ENCODE results near the gene UBE3A. TPM values are rescaled to one million over a fixed set of nuclear protein-coding genes. Genes with fewer than 3 reads are reported as not detected.

The UBE3A gene
- polyA plus RNA-seq, 2 of the 4 experiments (the other 2 are of a cell fraction) = 22.3 to 42.2 TPM

GRCh38 chr15:25287823-25288222 is 151.0 kb downstream of the UBE3A start:
- Histone ChIP-seq H3K4me1 (no peaks in the 10 kb centered on the region), H3K4me3 (no peak overlapping the region), H3K27ac (no peak overlapping the region), H3K9me3 (no peaks in the 10 kb centered on the region), H3K4me2 (no peak overlapping the region)
- POLR2A ChIA-PET = no interaction called here
- FAIRE-seq = no peak
- CTCF ChIA-PET = no interaction called here
- TF ChIP-seq GATA3 (IDR thresholded peaks at IDR 0.05; ENCODE audit: borderline replicate concordance) (no peak), EHMT2 (IDR thresholded peaks at IDR 0.05; ENCODE audit: low read depth) (no peak), SMC3 (IDR thresholded peaks at IDR 0.05) (no peak), ZFP36 (IDR thresholded peaks at IDR 0.05; ENCODE audit: borderline replicate concordance, partially characterized antibody) (no peak), MYC (IDR thresholded peaks at IDR 0.05; ENCODE audit: borderline replicate concordance, low read length) (no peak), FOSL2 (IDR thresholded peaks at IDR 0.05) (no peak), FOSL2 (CRISPR knock-in tag; IDR thresholded peaks at IDR 0.05) (no peak)
- ATAC-seq = no peak
- no peak for DNase-seq (ENCODE audit: low read depth in 1 of 2, low spot score in 1 of 2)
- WGBS (ENCODE audit: missing lambda C conversion rate) = 10% methylated on average over 3 of the region's 3 CpGs
